BLaER1 (cell line): Measurements from ENCODE around the gene LAMC3.

Source experiments
- H3K27ac ChIP-seq: shearing (Covaris generic); formaldehyde crosslinking; 2 replicates; pipeline ENCODE4 v1.8.1; 2022
- H3K27me3 ChIP-seq: shearing (Covaris generic); formaldehyde crosslinking; 2 replicates; pipeline ENCODE4 v1.8.1; 2022
- H3K36me3 ChIP-seq: shearing (Covaris generic); formaldehyde crosslinking; 2 replicates; pipeline ENCODE4 v1.8.1; 2022
- H3K4me1 ChIP-seq: shearing (Covaris generic); formaldehyde crosslinking; 2 replicates; pipeline ENCODE4 v1.8.1; 2022
- H3K4me2 ChIP-seq: shearing (Covaris generic); formaldehyde crosslinking; 2 replicates; pipeline ENCODE4 v1.8.1; 2022
- H3K4me3 ChIP-seq: shearing (Covaris generic); formaldehyde crosslinking; 2 replicates; pipeline ENCODE4 v1.8.1; 2022
- H3K9ac ChIP-seq: shearing (Covaris generic); formaldehyde crosslinking; 2 replicates; pipeline ENCODE4 v1.8.1; 2022
- H3K9me3 ChIP-seq: shearing (Covaris generic); formaldehyde crosslinking; 2 replicates; pipeline ENCODE4 v1.8.1; 2022
- H4K20me1 ChIP-seq: shearing (Covaris generic); formaldehyde crosslinking; 2 replicates; pipeline ENCODE4 v1.8.1; 2022
- Cebpa-rat ChIP-seq: shearing (Covaris generic); IDR thresholded peaks from 2 replicates; pipeline ENCODE4 v1.8.1; 2022

LAMC3 gene

GRCh38 chr9:131042666-131043065, 33.7 kb downstream of the LAMC3 start:
- Histone ChIP-seq H3K4me1 (peaks cover 50% of the 10 kb centered on the region), H3K4me2 (peak overlapping the region; percentile 68), H3K4me3 (no peak overlapping the region), H3K9me3 (no peaks in the 10 kb centered on the region), H3K9ac (no peak overlapping the region; the same call in 1 of the 2 replicates), H3K27ac (no peak overlapping the region), H3K36me3 (no peaks in the 10 kb centered on the region), H3K27me3 (peaks cover 5% of the 10 kb centered on the region; the same call in 1 of the 2 replicates), H4K20me1 (no peaks in the 10 kb centered on the region)
- TF ChIP-seq Cebpa-rat = no peak

GRCh38 chr9:131043087-131043486, 34.1 kb downstream of the LAMC3 start:
- Histone ChIP-seq H4K20me1 (no peaks in the 10 kb centered on the region), H3K36me3 (no peaks in the 10 kb centered on the region), H3K9ac (peak overlapping the region; percentile 45; the same call in 1 of the 2 replicates), H3K4me2 (peak overlapping the region; percentile 68), H3K9me3 (no peaks in the 10 kb centered on the region), H3K4me1 (peaks cover 46% of the 10 kb centered on the region), H3K27ac (peak overlapping the region; percentile 55; the same call in 1 of the 2 replicates), H3K27me3 (peaks cover 5% of the 10 kb centered on the region; the same call in 1 of the 2 replicates), H3K4me3 (no peak overlapping the region)
- TF ChIP-seq Cebpa-rat = no peak

GRCh38 chr9:131043646-131044045, 34.7 kb downstream of the LAMC3 start:
- no peak overlapping the region for H3K9ac ChIP-seq
- H3K36me3 ChIP-seq = no peaks in the 10 kb centered on the region
- H4K20me1 ChIP-seq = no peaks in the 10 kb centered on the region
- peak overlapping the region; percentile 68 for H3K4me2 ChIP-seq
- no peak overlapping the region for H3K27ac ChIP-seq
- peaks cover 40% of the 10 kb centered on the region for H3K4me1 ChIP-seq
- H3K27me3 ChIP-seq = peaks cover 4% of the 10 kb centered on the region; the same call in 1 of the 2 replicates
- TF ChIP-seq Cebpa-rat = no peak
- no peaks in the 10 kb centered on the region for H3K9me3 ChIP-seq
- H3K4me3 ChIP-seq = no peak overlapping the region

GRCh38 chr9:131045300-131046092, 36.5 kb downstream of the LAMC3 start:
- Histone ChIP-seq H3K9me3 (no peaks in the 10 kb centered on the region), H3K4me2 (no peak overlapping the region), H3K27ac (no peak overlapping the region), H3K4me1 (peaks cover 32% of the 10 kb centered on the region), H3K27me3 (no peaks in the 10 kb centered on the region), H4K20me1 (no peaks in the 10 kb centered on the region), H3K9ac (no peak overlapping the region), H3K4me3 (no peak overlapping the region), H3K36me3 (no peaks in the 10 kb centered on the region)
- no peak for TF ChIP-seq Cebpa-rat

GRCh38 chr9:131046093-131046380, 37.1 kb downstream of the LAMC3 start:
- Histone ChIP-seq H3K27ac (no peak overlapping the region), H3K4me1 (peaks cover 32% of the 10 kb centered on the region), H3K36me3 (no peaks in the 10 kb centered on the region), H3K27me3 (no peaks in the 10 kb centered on the region), H3K4me2 (no peak overlapping the region), H3K9me3 (no peaks in the 10 kb centered on the region), H3K9ac (no peak overlapping the region), H4K20me1 (no peaks in the 10 kb centered on the region), H3K4me3 (no peak overlapping the region)
- no peak for TF ChIP-seq Cebpa-rat

- Histone ChIP-seq H3K36me3 (no peaks in the 10 kb centered on the region), H3K4me1 (peaks cover 32% of the 10 kb centered on the region), H4K20me1 (no peaks in the 10 kb centered on the region), H3K9me3 (no peaks in the 10 kb centered on the region), H3K27me3 (no peaks in the 10 kb centered on the region), H3K27ac (no peak overlapping the region), H3K9ac (no peak overlapping the region), H3K4me2 (peak overlapping the region; percentile 57), H3K4me3 (no peak overlapping the region)
- TF ChIP-seq Cebpa-rat = no peak
Measured at GRCh38 chr9:131046581-131047202, 37.7 kb downstream of the LAMC3 start.

GRCh38 chr9:131048332-131048731, 39.4 kb downstream of the LAMC3 start:
- Histone ChIP-seq H3K4me2 (no peak overlapping the region), H3K9ac (no peak overlapping the region), H3K4me3 (no peak overlapping the region), H3K9me3 (no peaks in the 10 kb centered on the region), H3K27ac (no peak overlapping the region), H3K27me3 (no peaks in the 10 kb centered on the region), H3K4me1 (peaks cover 21% of the 10 kb centered on the region), H3K36me3 (no peaks in the 10 kb centered on the region), H4K20me1 (no peaks in the 10 kb centered on the region)
- TF ChIP-seq Cebpa-rat = no peak

GRCh38 chr9:131048820-131049219, 39.8 kb downstream of the LAMC3 start:
- no peak for TF ChIP-seq Cebpa-rat
- no peak overlapping the region for H3K27ac ChIP-seq
- no peaks in the 10 kb centered on the region for H4K20me1 ChIP-seq
- no peak overlapping the region for H3K4me3 ChIP-seq
- peaks cover 16% of the 10 kb centered on the region for H3K4me1 ChIP-seq
- H3K4me2 ChIP-seq = no peak overlapping the region
- no peaks in the 10 kb centered on the region for H3K36me3 ChIP-seq
- H3K9ac ChIP-seq = no peak overlapping the region
- no peaks in the 10 kb centered on the region for H3K27me3 ChIP-seq
- H3K9me3 ChIP-seq = no peaks in the 10 kb centered on the region

GRCh38 chr9:131049829-131050715, 41.1 kb downstream of the LAMC3 start:
- no peaks in the 10 kb centered on the region for H3K36me3 ChIP-seq
- no peak overlapping the region for H3K4me3 ChIP-seq
- no peaks in the 10 kb centered on the region for H3K9me3 ChIP-seq
- H4K20me1 ChIP-seq = no peaks in the 10 kb centered on the region
- no peaks in the 10 kb centered on the region for H3K27me3 ChIP-seq
- H3K27ac ChIP-seq = no peak overlapping the region
- peaks cover 14% of the 10 kb centered on the region; the same call in 1 of the 2 replicates for H3K4me1 ChIP-seq
- no peak overlapping the region for H3K9ac ChIP-seq
- no peak for TF ChIP-seq Cebpa-rat
- no peak overlapping the region for H3K4me2 ChIP-seq
